ENCODE data around the gene RALGPS2. TPM values are rescaled to one million over a fixed set of nuclear protein-coding genes. Genes with fewer than 3 reads are reported as not detected.

The RALGPS2 gene
- total and polyA plus RNA-seq, 2 donors (not counting 1 experiment from before 2014, with no cell fraction given), result 59.6 to 251 TPM

DNA sequence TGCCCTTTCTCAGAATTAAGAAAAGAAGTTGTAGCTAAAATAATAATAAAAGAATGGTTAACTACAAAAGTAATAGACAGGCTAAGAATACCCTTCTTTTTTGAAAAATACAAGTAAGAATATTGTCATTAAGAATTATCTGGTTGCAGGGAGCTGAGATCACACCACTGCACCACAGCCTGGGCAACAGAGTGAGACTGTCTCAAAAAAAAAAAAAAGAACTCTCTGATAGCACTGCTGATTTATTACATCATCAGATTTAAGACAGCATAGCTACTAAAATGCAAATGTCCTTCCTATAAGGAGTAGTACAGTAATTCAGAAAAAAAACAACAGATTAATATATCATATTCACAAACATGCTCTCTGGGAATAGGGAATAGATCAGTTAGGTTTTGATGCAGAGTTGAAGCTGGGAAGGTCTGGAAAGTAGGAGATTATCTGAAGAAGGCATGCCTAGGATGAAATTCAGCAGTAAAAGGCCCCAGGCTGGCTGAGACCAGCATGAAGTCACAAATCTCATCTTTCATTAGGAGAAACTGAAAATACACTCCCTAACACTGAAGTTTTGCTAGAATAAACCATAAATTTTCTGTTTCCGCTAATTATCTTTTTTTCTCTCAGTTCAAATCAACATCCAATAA is 176.6 kb downstream of the RALGPS2 start:
- ChIA-PET POLR2A (interaction anchor here (0.7 kb wide), 1 partner anchor 102 kb away, joined by 4 read pairs; no protein-coding TSS in a partner anchor), CTCF (interaction anchor here (1.1 to 1.5 kb wide), 4 partner anchors 22 to 369 kb away, joined by 3 read pairs; no protein-coding TSS in a partner anchor)
- intact Hi-C loops (cut with micrococcal nuclease), result no loop called here

DNA sequence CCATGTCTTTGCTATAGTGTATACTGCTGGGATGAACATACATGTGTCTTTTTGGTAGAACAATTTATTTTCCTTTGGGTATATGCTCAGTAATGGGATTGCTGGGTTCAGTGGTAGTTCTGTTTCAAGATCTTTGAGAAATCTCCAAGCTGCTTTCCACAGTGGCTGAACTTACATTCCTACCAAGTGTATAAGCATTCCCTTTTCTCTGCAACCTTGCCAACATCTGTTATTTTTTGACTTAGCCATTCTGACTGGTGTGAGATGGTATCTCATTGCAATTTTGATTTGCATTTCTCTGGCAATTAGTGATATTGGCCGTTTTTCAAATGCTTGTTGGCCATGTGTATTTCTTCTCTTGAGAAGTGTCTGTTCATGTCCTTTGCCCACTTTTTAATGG is 183.3 kb downstream of the RALGPS2 start:
- no peak overlapping the region for H3K4me3 Mint-ChIP-seq
- H3K36me3 ChIP-seq (replicated peaks in 1 of 2; ENCODE audit: control extremely low read depth in 1 of 2, control insufficient read depth in 1 of 2, extremely low read depth in 1 of 2, insufficient read depth in 2 of 2, low read length in 1 of 2), result peaks cover 36 to 90% of the 10 kb centered on the region in 2 experiments
- WGBS (ENCODE audit: insufficient coverage), result no CpG with 5 or more reads among the region's 1 CpG
- peak overlapping the region; percentile 55 for H3K27ac Mint-ChIP-seq
- H3K27me3 ChIP-seq (replicated peaks in 1 of 4; ENCODE audit: control extremely low read depth in 1 of 4, control insufficient read depth in 3 of 4, insufficient read depth in 4 of 4, low read length in 3 of 4), result no peaks in the 10 kb centered on the region
- ChIA-PET POLR2A (no interaction called here), CTCF (interaction anchor here (1.4 kb wide), 1 partner anchor 374 kb away, joined by 3 read pairs; no protein-coding TSS in a partner anchor)
- H4K20me1 ChIP-seq (ENCODE audit: control insufficient read depth, insufficient read depth, low read length, poor library complexity, severe bottlenecking), result peaks cover 25% of the 10 kb centered on the region
- ATAC-seq (ENCODE audit: low read depth) (no peak), DNase-seq (no peak)
- no peak overlapping the region for H2AFZ ChIP-seq (ENCODE audit: insufficient read depth, low read depth, low read length, poor library complexity, severe bottlenecking)
- peaks cover 5% of the 10 kb centered on the region for H3K9me3 Mint-ChIP-seq (ENCODE audit: insufficient read depth)
- H3K9ac ChIP-seq (ENCODE audit: low read length), result no peak overlapping the region
- peaks cover 0 to 4% of the 10 kb centered on the region in 2 donors for H3K4me1 ChIP-seq (ENCODE audit: control insufficient read depth in 2 of 2, insufficient read depth in 2 of 2, low read length in 2 of 2)
- H3K4me1 Mint-ChIP-seq, result peaks cover 53% of the 10 kb centered on the region
- no peak overlapping the region for H3K4me3 ChIP-seq (ENCODE audit: control extremely low read depth in 1 of 5, extremely low read depth in 1 of 5, insufficient read depth in 1 of 5, low read depth in 2 of 5, low read length in 4 of 5)
- intact Hi-C loops (cut with micrococcal nuclease), result no loop called here
- no peak for TF ChIP-seq EZH2 (IDR thresholded peaks at IDR 0.05; ENCODE audit: borderline replicate concordance, insufficient read depth, low read depth, low read length, poor library complexity, severe bottlenecking)
- TF ChIP-seq, protein P1, sequence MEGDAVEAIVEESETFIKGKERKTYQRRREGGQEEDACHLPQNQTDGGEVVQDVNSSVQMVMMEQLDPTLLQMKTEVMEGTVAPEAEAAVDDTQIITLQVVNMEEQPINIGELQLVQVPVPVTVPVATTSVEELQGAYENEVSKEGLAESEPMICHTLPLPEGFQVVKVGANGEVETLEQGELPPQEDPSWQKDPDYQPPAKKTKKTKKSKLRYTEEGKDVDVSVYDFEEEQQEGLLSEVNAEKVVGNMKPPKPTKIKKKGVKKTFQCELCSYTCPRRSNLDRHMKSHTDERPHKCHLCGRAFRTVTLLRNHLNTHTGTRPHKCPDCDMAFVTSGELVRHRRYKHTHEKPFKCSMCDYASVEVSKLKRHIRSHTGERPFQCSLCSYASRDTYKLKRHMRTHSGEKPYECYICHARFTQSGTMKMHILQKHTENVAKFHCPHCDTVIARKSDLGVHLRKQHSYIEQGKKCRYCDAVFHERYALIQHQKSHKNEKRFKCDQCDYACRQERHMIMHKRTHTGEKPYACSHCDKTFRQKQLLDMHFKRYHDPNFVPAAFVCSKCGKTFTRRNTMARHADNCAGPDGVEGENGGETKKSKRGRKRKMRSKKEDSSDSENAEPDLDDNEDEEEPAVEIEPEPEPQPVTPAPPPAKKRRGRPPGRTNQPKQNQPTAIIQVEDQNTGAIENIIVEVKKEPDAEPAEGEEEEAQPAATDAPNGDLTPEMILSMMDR (IDR thresholded peaks at IDR 0.05), result no peak
- no peak overlapping the region for H3K4me2 ChIP-seq (replicated peaks; ENCODE audit: low read depth, low read length, poor library complexity, severe bottlenecking)
- H3K9me3 ChIP-seq (ENCODE audit: control extremely low read depth in 1 of 3, control insufficient read depth in 2 of 3, insufficient read depth in 1 of 3, low read length in 2 of 3), result peaks cover 4 to 5% (median 4%) of the 10 kb centered on the region in 3 donors
- peaks cover 50% of the 10 kb centered on the region for H3K79me2 ChIP-seq (ENCODE audit: control insufficient read depth, insufficient read depth, low read length)
- no peaks in the 10 kb centered on the region for H3K27me3 Mint-ChIP-seq
- no peak overlapping the region for H3K27ac ChIP-seq (ENCODE audit: low read length in 2 of 2)

More for the DNA sequence above, 176.6 kb downstream of the RALGPS2 start:
- ATAC-seq (ENCODE audit: low read depth) (no peak), DNase-seq (no peak)
- H3K79me2 ChIP-seq (ENCODE audit: control insufficient read depth, insufficient read depth, low read length), result peaks cover 8% of the 10 kb centered on the region
- H3K27me3 Mint-ChIP-seq, result no peaks in the 10 kb centered on the region
- no peaks in the 10 kb centered on the region for H3K4me1 ChIP-seq (ENCODE audit: control insufficient read depth in 2 of 2, insufficient read depth in 2 of 2, low read length in 2 of 2)
- H2AFZ ChIP-seq (ENCODE audit: insufficient read depth, low read depth, low read length, poor library complexity, severe bottlenecking), result no peak overlapping the region
- H3K27ac ChIP-seq (ENCODE audit: low read length in 2 of 2), result peak overlapping the region in 1 of 2 donors; percentile 51
- no peak overlapping the region for H3K4me2 ChIP-seq (replicated peaks; ENCODE audit: low read depth, low read length, poor library complexity, severe bottlenecking)
- H3K4me1 Mint-ChIP-seq, result peaks cover 19% of the 10 kb centered on the region
- TF ChIP-seq, protein P1 (IDR thresholded peaks at IDR 0.05), result no peak
- no peak for TF ChIP-seq EZH2 (IDR thresholded peaks at IDR 0.05; ENCODE audit: borderline replicate concordance, insufficient read depth, low read depth, low read length, poor library complexity, severe bottlenecking)
- H3K27ac Mint-ChIP-seq, result peak overlapping the region; percentile 62
- no peaks in the 10 kb centered on the region for H3K9me3 ChIP-seq (ENCODE audit: control extremely low read depth in 1 of 3, control insufficient read depth in 2 of 3, insufficient read depth in 1 of 3, low read length in 2 of 3)
- no peak overlapping the region for H3K4me3 Mint-ChIP-seq
- no peak overlapping the region for H3K9ac ChIP-seq (ENCODE audit: low read length)
- WGBS (ENCODE audit: insufficient coverage), result no CpG with 5 or more reads among the region's 1 CpG
- H4K20me1 ChIP-seq (ENCODE audit: control insufficient read depth, insufficient read depth, low read length, poor library complexity, severe bottlenecking), result no peaks in the 10 kb centered on the region
- no peaks in the 10 kb centered on the region for H3K27me3 ChIP-seq (replicated peaks in 1 of 4; ENCODE audit: control extremely low read depth in 1 of 4, control insufficient read depth in 3 of 4, insufficient read depth in 4 of 4, low read length in 3 of 4)
- no peak overlapping the region for H3K4me3 ChIP-seq (ENCODE audit: control extremely low read depth in 1 of 5, extremely low read depth in 1 of 5, insufficient read depth in 1 of 5, low read depth in 2 of 5, low read length in 4 of 5)
- peaks cover 22 to 82% of the 10 kb centered on the region in 2 experiments for H3K36me3 ChIP-seq (replicated peaks in 1 of 2; ENCODE audit: control extremely low read depth in 1 of 2, control insufficient read depth in 1 of 2, extremely low read depth in 1 of 2, insufficient read depth in 2 of 2, low read length in 1 of 2)
- no peaks in the 10 kb centered on the region for H3K9me3 Mint-ChIP-seq (ENCODE audit: insufficient read depth)

Measured in B cell (primary cell).